Panc1 (cell line): ENCODE measurements around the gene CRABP1. TPM values are rescaled to one million over a fixed set of nuclear protein-coding genes. Genes with fewer than 3 reads are reported as not detected.

Experiments used
- ATAC-seq: fragments of 200-7000 bp; cut with Tn5 transposase; 2 replicates; pipeline ENCODE4 v1.9.1; 2020; ENCODE audit warnings: mild to moderate bottlenecking, moderate library complexity
- BruUV-seq: library from RNA; stranded (reverse); fragments of 400-500 nt; replicated peaks from 2 replicates; lab custom pipeline; 2021; lab: Mats Ljungman, UMichigan
- CTCF ChIA-PET: fragments of 300-600 bp; sonication (Branson Sonifier 250); formaldehyde crosslinking; loops from one replicate; lab custom pipeline; 2022; ENCODE audit warnings: antibody characterized with exemption; lab: Charles Lee
- POLR2A ChIA-PET: fragments of 300-600 bp; sonication (Branson Sonifier 250); formaldehyde crosslinking; loops from one replicate; lab custom pipeline; 2022; ENCODE audit warnings: antibody characterized with exemption; lab: Charles Lee
- DNase-seq: peaks from one replicate; pipeline ENCODE4 v3.0.0-alpha.2; 2010; ENCODE audit warnings: low read depth, low spot score
- H3K27ac ChIP-seq: 2 replicates; pipeline ENCODE4 v1.5.1; 2011; ENCODE audit warnings: mild to moderate bottlenecking, low read length, inconsistent platforms
- H3K27me3 ChIP-seq: fragments of 200-500 bp; sonication (Bioruptor generic); 2 replicates; pipeline ENCODE4 v1.6.0; 2014; ENCODE audit warnings: low read length, inconsistent platforms; ENCODE audit not compliant: control insufficient read depth, insufficient read depth
- H3K36me3 ChIP-seq: fragments of 200-500 bp; sonication (Bioruptor generic); 2 replicates; pipeline ENCODE4 v1.5.1; 2014; ENCODE audit warnings: inconsistent platforms, mild to moderate bottlenecking, low read length, moderate library complexity; ENCODE audit not compliant: control insufficient read depth, insufficient read depth
- H3K4me1 ChIP-seq: 2 replicates; pipeline ENCODE4 v1.5.1; 2011; ENCODE audit warnings: inconsistent platforms, mild to moderate bottlenecking, low read length, moderate library complexity; ENCODE audit not compliant: control insufficient read depth, insufficient read depth
- H3K4me3 ChIP-seq, 2 experiments: 2 replicates each; pipeline ENCODE4 v1.5.1; 2011 to 2012; ENCODE audit warnings: low read depth in 2 of 2, low read length in 2 of 2, mild to moderate bottlenecking in 2 of 2, inconsistent platforms in 1 of 2, moderate library complexity in 1 of 2
- H3K9me3 ChIP-seq: fragments of 200-500 bp; sonication (Bioruptor generic); 2 replicates; pipeline ENCODE4 v1.5.1; 2014; ENCODE audit warnings: low read depth, mild to moderate bottlenecking, inconsistent platforms, low read length, moderate library complexity; ENCODE audit not compliant: control insufficient read depth, insufficient read depth
- POLR2AphosphoS5 ChIP-seq: IDR thresholded peaks from 2 replicates; pipeline ENCODE4 v1.6.1; 2012; ENCODE audit warnings: mild to moderate bottlenecking, low read depth, low read length, moderate library complexity
- SIN3A ChIP-seq: IDR thresholded peaks from 2 replicates; pipeline ENCODE4 v1.6.1; 2012; ENCODE audit warnings: low read depth, mild to moderate bottlenecking, low read length, moderate library complexity, borderline replicate concordance; ENCODE audit not compliant: insufficient read depth
- TCF7L2 ChIP-seq: IDR thresholded peaks from 2 replicates; pipeline ENCODE4 v1.6.1; 2011; ENCODE audit warnings: mild to moderate bottlenecking, low read depth, low read length, inconsistent platforms
- in situ Hi-C: cut with HindIII; loops from 2 replicates; pipeline ENCODE4 v1.10.0; 2016; ENCODE audit warnings: low sequenced_read_pairs, low pct_unique_long_range_greater_than_20kb
- intact Hi-C: fragments of 100-400 bp; cut with micrococcal nuclease; formaldehyde crosslinking; loops from one replicate; pipeline ENCODE4 v1.10.0; 2022; ENCODE audit not compliant: unreplicated experiment
- total RNA-seq: library from RNA; stranded (reverse); gene quantifications from one replicate; pipeline ENCODE4 v1.2.1, GENCODE V29; 2021; ENCODE audit not compliant: unreplicated experiment
- TF ChIP-seq, protein P1 (sequence below): fragments of 450-650 bp; IDR thresholded peaks from 2 replicates; pipeline ENCODE4 v1.5.1; 2017; ENCODE audit warnings: mild to moderate bottlenecking
- TF ChIP-seq, protein P2 (sequence below), 2 experiments: IDR thresholded peaks; 2 replicates each; pipeline ENCODE4 v1.6.1; 2011 to 2012; ENCODE audit warnings: low read depth in 2 of 2, control low read depth in 1 of 2, low read length in 1 of 2, mild to moderate bottlenecking in 1 of 2, moderate library complexity in 1 of 2; ENCODE audit not compliant: insufficient read depth in 1 of 2

Gene CRABP1
- total RNA-seq, 1 experiment from 2014 or later: 6.7 TPM

DNA sequence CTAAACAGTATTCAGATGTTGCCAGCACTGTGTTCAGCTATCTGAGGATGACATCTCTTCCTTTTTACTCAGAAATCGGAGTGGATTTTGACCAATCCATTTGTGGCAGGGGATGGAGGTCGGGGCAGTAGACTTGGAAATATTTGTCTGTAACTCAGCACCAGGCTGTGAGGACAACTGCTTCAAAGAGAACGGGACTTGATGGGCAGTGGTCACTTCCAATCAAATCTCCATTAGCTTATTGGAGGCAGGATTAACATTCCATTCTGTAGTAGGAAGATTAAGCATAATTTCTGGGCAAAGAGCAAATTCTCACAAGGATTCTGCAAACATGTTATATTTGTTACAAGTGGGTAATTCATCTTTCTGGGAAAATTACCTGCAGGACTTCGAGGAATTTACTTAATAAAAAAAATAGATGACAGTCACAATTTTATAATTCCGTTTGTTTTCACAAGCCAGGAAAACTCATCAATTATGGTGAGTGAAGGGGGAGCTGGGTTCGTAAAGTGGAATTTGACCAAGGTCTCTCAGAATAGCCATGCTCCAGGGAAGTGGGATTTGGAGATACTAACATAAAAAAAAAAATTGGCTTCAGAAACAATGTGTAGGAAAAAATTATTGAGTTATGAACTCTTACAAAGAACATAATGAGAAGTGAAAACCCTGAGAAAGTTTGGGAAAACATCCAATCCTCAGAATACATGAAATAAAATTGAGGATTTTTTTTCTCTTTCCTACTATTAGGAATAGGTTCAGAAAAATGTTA lies 18.1 kb downstream of the CRABP1 start:
- no peaks in the 10 kb centered on the region for H3K9me3 ChIP-seq
- CTCF ChIA-PET: interaction anchor here (0.6 kb wide), 1 partner anchor 245 kb away, joined by 3 read pairs; no protein-coding TSS in a partner anchor
- DNase-seq (no peak), ATAC-seq (no peak)
- no TSS peak for BruUV-seq
- no peak overlapping the region for H3K4me3 ChIP-seq
- no peaks in the 10 kb centered on the region for H3K4me1 ChIP-seq
- TF ChIP-seq, protein P1, sequence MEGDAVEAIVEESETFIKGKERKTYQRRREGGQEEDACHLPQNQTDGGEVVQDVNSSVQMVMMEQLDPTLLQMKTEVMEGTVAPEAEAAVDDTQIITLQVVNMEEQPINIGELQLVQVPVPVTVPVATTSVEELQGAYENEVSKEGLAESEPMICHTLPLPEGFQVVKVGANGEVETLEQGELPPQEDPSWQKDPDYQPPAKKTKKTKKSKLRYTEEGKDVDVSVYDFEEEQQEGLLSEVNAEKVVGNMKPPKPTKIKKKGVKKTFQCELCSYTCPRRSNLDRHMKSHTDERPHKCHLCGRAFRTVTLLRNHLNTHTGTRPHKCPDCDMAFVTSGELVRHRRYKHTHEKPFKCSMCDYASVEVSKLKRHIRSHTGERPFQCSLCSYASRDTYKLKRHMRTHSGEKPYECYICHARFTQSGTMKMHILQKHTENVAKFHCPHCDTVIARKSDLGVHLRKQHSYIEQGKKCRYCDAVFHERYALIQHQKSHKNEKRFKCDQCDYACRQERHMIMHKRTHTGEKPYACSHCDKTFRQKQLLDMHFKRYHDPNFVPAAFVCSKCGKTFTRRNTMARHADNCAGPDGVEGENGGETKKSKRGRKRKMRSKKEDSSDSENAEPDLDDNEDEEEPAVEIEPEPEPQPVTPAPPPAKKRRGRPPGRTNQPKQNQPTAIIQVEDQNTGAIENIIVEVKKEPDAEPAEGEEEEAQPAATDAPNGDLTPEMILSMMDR: no peak
- TF ChIP-seq SIN3A: no peak
- TF ChIP-seq POLR2AphosphoS5: no peak
- TF ChIP-seq TCF7L2: no peak
- TF ChIP-seq, protein P2, sequence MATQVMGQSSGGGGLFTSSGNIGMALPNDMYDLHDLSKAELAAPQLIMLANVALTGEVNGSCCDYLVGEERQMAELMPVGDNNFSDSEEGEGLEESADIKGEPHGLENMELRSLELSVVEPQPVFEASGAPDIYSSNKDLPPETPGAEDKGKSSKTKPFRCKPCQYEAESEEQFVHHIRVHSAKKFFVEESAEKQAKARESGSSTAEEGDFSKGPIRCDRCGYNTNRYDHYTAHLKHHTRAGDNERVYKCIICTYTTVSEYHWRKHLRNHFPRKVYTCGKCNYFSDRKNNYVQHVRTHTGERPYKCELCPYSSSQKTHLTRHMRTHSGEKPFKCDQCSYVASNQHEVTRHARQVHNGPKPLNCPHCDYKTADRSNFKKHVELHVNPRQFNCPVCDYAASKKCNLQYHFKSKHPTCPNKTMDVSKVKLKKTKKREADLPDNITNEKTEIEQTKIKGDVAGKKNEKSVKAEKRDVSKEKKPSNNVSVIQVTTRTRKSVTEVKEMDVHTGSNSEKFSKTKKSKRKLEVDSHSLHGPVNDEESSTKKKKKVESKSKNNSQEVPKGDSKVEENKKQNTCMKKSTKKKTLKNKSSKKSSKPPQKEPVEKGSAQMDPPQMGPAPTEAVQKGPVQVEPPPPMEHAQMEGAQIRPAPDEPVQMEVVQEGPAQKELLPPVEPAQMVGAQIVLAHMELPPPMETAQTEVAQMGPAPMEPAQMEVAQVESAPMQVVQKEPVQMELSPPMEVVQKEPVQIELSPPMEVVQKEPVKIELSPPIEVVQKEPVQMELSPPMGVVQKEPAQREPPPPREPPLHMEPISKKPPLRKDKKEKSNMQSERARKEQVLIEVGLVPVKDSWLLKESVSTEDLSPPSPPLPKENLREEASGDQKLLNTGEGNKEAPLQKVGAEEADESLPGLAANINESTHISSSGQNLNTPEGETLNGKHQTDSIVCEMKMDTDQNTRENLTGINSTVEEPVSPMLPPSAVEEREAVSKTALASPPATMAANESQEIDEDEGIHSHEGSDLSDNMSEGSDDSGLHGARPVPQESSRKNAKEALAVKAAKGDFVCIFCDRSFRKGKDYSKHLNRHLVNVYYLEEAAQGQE (IDR thresholded peaks at IDR 0.05; ENCODE audit: insufficient read depth in 1 of 2, low read depth in 2 of 2, low read length in 1 of 2): no peak
- H3K27ac ChIP-seq: no peak overlapping the region
- in situ Hi-C loops (no loop called here), intact Hi-C loops (no loop called here)
- POLR2A ChIA-PET: no interaction called here
- H3K36me3 ChIP-seq: no peaks in the 10 kb centered on the region
- H3K27me3 ChIP-seq: peaks cover 12% of the 10 kb centered on the region

DNA sequence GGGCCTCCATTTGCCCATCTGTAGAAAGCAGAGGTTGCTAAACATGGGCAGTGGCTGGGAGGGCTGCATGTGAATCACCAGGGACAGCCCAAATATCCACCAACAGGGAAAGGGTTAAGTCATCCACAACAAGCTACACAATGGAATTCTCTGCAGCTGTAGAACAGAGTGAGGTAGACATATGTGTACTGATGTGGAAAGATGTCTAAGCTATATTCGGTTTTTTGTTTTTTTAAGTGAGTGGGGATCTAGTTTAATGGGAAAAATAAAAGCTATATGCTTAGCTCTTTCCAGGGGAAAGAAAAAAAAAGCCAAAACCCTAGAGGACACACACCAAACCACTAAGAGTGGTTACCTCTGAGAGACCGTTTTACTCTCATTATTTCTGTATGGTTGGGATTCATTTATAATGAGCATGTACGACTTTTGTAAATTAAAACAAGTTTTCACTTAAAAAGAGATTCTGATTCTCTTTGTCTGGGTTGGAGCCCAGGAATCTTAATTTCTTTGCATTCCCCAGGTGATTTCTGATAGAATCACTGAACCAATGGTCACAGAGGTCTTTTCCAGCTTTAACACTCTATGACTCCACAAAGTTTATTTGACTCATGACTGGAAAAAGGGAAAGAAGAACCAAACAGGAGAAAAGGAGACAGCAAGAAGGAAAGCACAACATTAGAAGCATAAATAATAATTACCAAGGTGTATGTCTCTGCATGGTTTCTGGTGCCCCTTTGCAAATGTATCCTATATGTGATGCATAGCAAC lies 19.1 kb downstream of the CRABP1 start:
- TF ChIP-seq TCF7L2: no peak
- TF ChIP-seq, protein P1: no peak
- TF ChIP-seq SIN3A: no peak
- TF ChIP-seq, protein P2 (IDR thresholded peaks at IDR 0.05; ENCODE audit: insufficient read depth in 1 of 2, low read depth in 2 of 2, low read length in 1 of 2): no peak
- TF ChIP-seq POLR2AphosphoS5: no peak
- no peak for DNase-seq
- H3K27me3 ChIP-seq: peaks cover 12% of the 10 kb centered on the region
- BruUV-seq: no TSS peak
- no peaks in the 10 kb centered on the region for H3K36me3 ChIP-seq
- CTCF ChIA-PET: interaction anchor here (0.6 kb wide), 1 partner anchor 246 kb away, joined by 3 read pairs; no protein-coding TSS in a partner anchor
- intact Hi-C loops: no loop called here
- POLR2A ChIA-PET: no interaction called here
- no peaks in the 10 kb centered on the region for H3K9me3 ChIP-seq
- ATAC-seq: no peak
- no peak overlapping the region for H3K4me3 ChIP-seq
- H3K27ac ChIP-seq: no peak overlapping the region
- in situ Hi-C loops: no loop called here
- H3K4me1 ChIP-seq: no peaks in the 10 kb centered on the region
